GM12874 (cell line): Measurements from ENCODE around the gene SNRNP70.

Experiments used
- CTCF ChIP-seq: IDR thresholded peaks from 2 replicates; pipeline ENCODE4 v1.5.1; 2011; ENCODE audit warnings: low read depth, mild to moderate bottlenecking, control low read depth, low read length, moderate library complexity; ENCODE audit not compliant: insufficient read depth

Gene SNRNP70

GRCh38 chr19:49119411-49120324 is 34.4 kb downstream of the SNRNP70 start, which contains the start of gene PPFIA3:
Gene PPFIA3 (plus strand): TSS chr19:49119544. CDS start chr19:49127874, 8,330 bp downstream.
- TF ChIP-seq CTCF: no peak

GRCh38 chr19:49120325-49120683 is 35.1 kb downstream of the SNRNP70 start:
- TF ChIP-seq CTCF: no peak

GRCh38 chr19:49120868-49121267 is 35.6 kb downstream of the SNRNP70 start:
- no peak for TF ChIP-seq CTCF

GRCh38 chr19:49125025-49125731 is 39.9 kb downstream of the SNRNP70 start:
- TF ChIP-seq CTCF: no peak

- no peak for TF ChIP-seq CTCF
Measured at GRCh38 chr19:49126575-49126974, 41.3 kb downstream of the SNRNP70 start.

- TF ChIP-seq CTCF: no peak
Measured at GRCh38 chr19:49127674-49128544, 42.7 kb downstream of the SNRNP70 start.
